ENCODE data around the gene TSPAN33.

TSPAN33 gene

GRCh38 chr7:129122078-129122750 lies 22.3 kb upstream of the TSPAN33 start:
- no peak for DNase-seq (ENCODE audit: low spot score)
- in situ Hi-C loops (cut with MboI; ENCODE audit: low pct_unique_long_range_greater_than_20kb, low sequenced_read_pairs, unreplicated experiment) = no loop called here
- no peak for TF ChIP-seq CTCF (IDR thresholded peaks at IDR 0.05; ENCODE audit: extremely low read depth, insufficient read depth, missing control alignments)

GRCh38 chr7:129122751-129123509 lies 21.6 kb upstream of the TSPAN33 start:
- peak; percentile 84 for DNase-seq (ENCODE audit: low spot score)
- TF ChIP-seq CTCF (IDR thresholded peaks at IDR 0.05; ENCODE audit: extremely low read depth, insufficient read depth, missing control alignments) = no peak
- in situ Hi-C loops (cut with MboI; ENCODE audit: low pct_unique_long_range_greater_than_20kb, low sequenced_read_pairs, unreplicated experiment) = no loop called here

GRCh38 chr7:129123510-129123857 lies 21.0 kb upstream of the TSPAN33 start:
- DNase-seq (ENCODE audit: low spot score) = no peak
- in situ Hi-C loops (cut with MboI; ENCODE audit: low pct_unique_long_range_greater_than_20kb, low sequenced_read_pairs, unreplicated experiment) = no loop called here
- TF ChIP-seq CTCF (IDR thresholded peaks at IDR 0.05; ENCODE audit: extremely low read depth, insufficient read depth, missing control alignments) = no peak

GRCh38 chr7:129126314-129126713 lies 18.2 kb upstream of the TSPAN33 start:
- in situ Hi-C loops (cut with MboI; ENCODE audit: low pct_unique_long_range_greater_than_20kb, low sequenced_read_pairs, unreplicated experiment) = no loop called here
- DNase-seq (ENCODE audit: low spot score) = no peak

GRCh38 chr7:129127154-129127553 lies 17.4 kb upstream of the TSPAN33 start:
- in situ Hi-C loops (cut with MboI; ENCODE audit: low pct_unique_long_range_greater_than_20kb, low sequenced_read_pairs, unreplicated experiment) = no loop called here
- DNase-seq (ENCODE audit: low spot score) = no peak
- TF ChIP-seq CTCF (IDR thresholded peaks at IDR 0.05; ENCODE audit: extremely low read depth, insufficient read depth, missing control alignments) = no peak

More at GRCh38 chr7:129126314-129126713, 18.2 kb upstream of the TSPAN33 start:
- no peak for TF ChIP-seq CTCF (IDR thresholded peaks at IDR 0.05; ENCODE audit: extremely low read depth, insufficient read depth, missing control alignments)

- TF ChIP-seq CTCF (IDR thresholded peaks at IDR 0.05; ENCODE audit: extremely low read depth, insufficient read depth, missing control alignments) = no peak
- DNase-seq (ENCODE audit: low spot score) = no peak
- in situ Hi-C loops (cut with MboI; ENCODE audit: low pct_unique_long_range_greater_than_20kb, low sequenced_read_pairs, unreplicated experiment) = no loop called here
Observed at GRCh38 chr7:129127601-129128000, 16.9 kb upstream of the TSPAN33 start.

Measured in GM13977 (cell line).